HFF-Myc (cell line): ENCODE results near the gene CAPZB.

Source experiments
- DNase-seq: peaks from one replicate; pipeline ENCODE4 v3.0.0-alpha.2; 2011; ENCODE audit warnings: low read depth; ENCODE audit errors: extremely low read depth
- H3K4me3 ChIP-seq: replicated peaks from 2 replicates; pipeline ENCODE4 v1.5.1; 2011; ENCODE audit warnings: low read depth, mild to moderate bottlenecking, control low read depth, low read length
- CTCF ChIP-seq: IDR thresholded peaks from 2 replicates; pipeline ENCODE4 v1.5.1; 2012; ENCODE audit warnings: mild to moderate bottlenecking, low read depth, low read length, control low read depth; ENCODE audit errors: missing control alignments

Gene CAPZB

GRCh38 chr1:19313961-19314882 is 171.1 kb downstream of the CAPZB start:
- DNase-seq: no peak
- no peak overlapping the region for H3K4me3 ChIP-seq

GRCh38 chr1:19313636-19313959 is 171.7 kb downstream of the CAPZB start:
- DNase-seq: no peak
- H3K4me3 ChIP-seq: no peak overlapping the region; the same call in 1 of the 2 replicates
- TF ChIP-seq CTCF: no peak

More at GRCh38 chr1:19313961-19314882, 171.1 kb downstream of the CAPZB start:
- TF ChIP-seq CTCF: no peak

- TF ChIP-seq CTCF: no peak
- no peak for DNase-seq
- peak overlapping the region; percentile 54 for H3K4me3 ChIP-seq
Observed at GRCh38 chr1:19312782-19313635, 172.3 kb downstream of the CAPZB start.

GRCh38 chr1:19311931-19312781 is 173.2 kb downstream of the CAPZB start, which contains the start of the genes AKR7A2 and SLC66A1:
Gene AKR7A2, minus strand, starts transcription at chr1:19312144. Its CDS starts 20 bp downstream, at chr1:19312124.
Gene SLC66A1, plus strand, starts transcription at chr1:19312326. Its CDS starts 5,352 bp downstream, at chr1:19317678.
- DNase-seq: peak; percentile 54
- no peak for TF ChIP-seq CTCF
- H3K4me3 ChIP-seq: peak within 1 kb of the TSS; percentile 54

GRCh38 chr1:19311503-19311930 is 173.8 kb downstream of the CAPZB start:
- peak overlapping the region; percentile 54 for H3K4me3 ChIP-seq
- DNase-seq: no peak
- TF ChIP-seq CTCF: no peak
